Liver (tissue), 9 donors: ENCODE measurements around the gene NDUFS5. TPM values are rescaled to one million over a fixed set of nuclear protein-coding genes. Genes with fewer than 3 reads are reported as not detected.

Experiments
- DNase-seq: peaks from one replicate; pipeline ENCODE4 v3.0.0-alpha.2; 2017; ENCODE audit warnings: low spot score
- H3K27ac ChIP-seq, 2 donors: one replicate each; pipeline ENCODE4 v1.7.0; 2013; ENCODE audit warnings: inconsistent platforms in 2 of 2, low read length in 2 of 2, control low read depth in 1 of 2, low read depth in 1 of 2, mild to moderate bottlenecking in 1 of 2
- H3K27me3 ChIP-seq, 4 donors: one replicate each; pipeline versions ENCODE4 v1.6.1 to v1.7.0; 2013; ENCODE audit warnings: low read length in 3 of 4, inconsistent platforms in 1 of 4, mild to moderate bottlenecking in 1 of 4, moderate library complexity in 1 of 4; ENCODE audit not compliant: control insufficient read depth in 4 of 4, insufficient read depth in 4 of 4
- H3K36me3 ChIP-seq, 4 donors: one replicate each; pipeline versions ENCODE4 v1.6.1 to v1.7.0; 2013; ENCODE audit warnings: low read length in 3 of 4, mild to moderate bottlenecking in 3 of 4, low read depth in 1 of 4, moderate library complexity in 1 of 4; ENCODE audit not compliant: control insufficient read depth in 4 of 4, insufficient read depth in 3 of 4
- H3K4me1 ChIP-seq, 4 donors: one replicate each; pipeline versions ENCODE4 v1.6.1 to v1.7.0; 2013; ENCODE audit warnings: low read length in 3 of 4, mild to moderate bottlenecking in 3 of 4, moderate library complexity in 1 of 4; ENCODE audit not compliant: control insufficient read depth in 4 of 4, insufficient read depth in 4 of 4
- H3K4me3 ChIP-seq, 3 donors: one replicate each; pipeline versions ENCODE4 v1.6.1 to v1.7.0; 2013; ENCODE audit warnings: low read length in 3 of 3, control low read depth in 1 of 3, low read depth in 1 of 3, mild to moderate bottlenecking in 1 of 3
- H3K9ac ChIP-seq, 2 donors: one replicate each; pipeline ENCODE4 v1.7.0; 2013; ENCODE audit warnings: low read length in 2 of 2, mild to moderate bottlenecking in 2 of 2, moderate library complexity in 2 of 2, control low read depth in 1 of 2, low read depth in 1 of 2
- H3K9me3 ChIP-seq, 4 donors: one replicate each; pipeline versions ENCODE4 v1.6.1 to v1.7.0; 2013; ENCODE audit warnings: low read length in 3 of 4; ENCODE audit not compliant: control insufficient read depth in 4 of 4
- EGR1 ChIP-seq, 2 donors: IDR thresholded peaks; 2 replicates each; pipeline ENCODE4 v1.6.1; 2016 to 2018; ENCODE audit warnings: antibody characterized with exemption in 2 of 2, low read depth in 2 of 2
- FOXA1 ChIP-seq: IDR thresholded peaks from 2 replicates; pipeline ENCODE4 v1.6.1; 2016; ENCODE audit warnings: antibody characterized with exemption
- FOXA2 ChIP-seq: IDR thresholded peaks from 2 replicates; pipeline ENCODE4 v1.6.1; 2016; ENCODE audit warnings: antibody characterized with exemption
- GABPA ChIP-seq, 2 donors: IDR thresholded peaks in 1 of 2; conservative IDR thresholded peaks in 1 of 2; 2 replicates each; pipeline ENCODE4 v1.6.1; 2016; ENCODE audit warnings: antibody characterized with exemption in 2 of 2, mild to moderate bottlenecking in 1 of 2, moderate library complexity in 1 of 2
- HNF4A ChIP-seq, 2 donors: conservative IDR thresholded peaks; 2 replicates each; pipeline ENCODE4 v1.6.1; 2016; ENCODE audit warnings: antibody characterized with exemption in 2 of 2, mild to moderate bottlenecking in 2 of 2
- HNF4G ChIP-seq: IDR thresholded peaks from 2 replicates; pipeline ENCODE4 v1.6.1; 2016; ENCODE audit warnings: antibody characterized with exemption
- JUND ChIP-seq, 2 donors: IDR thresholded peaks; 2 replicates each; pipeline ENCODE4 v1.6.1; 2016; ENCODE audit warnings: antibody characterized with exemption in 2 of 2
- MAX ChIP-seq: IDR thresholded peaks from 2 replicates; pipeline ENCODE4 v1.6.1; 2016; ENCODE audit warnings: antibody characterized with exemption
- NR2F2 ChIP-seq: IDR thresholded peaks from 2 replicates; pipeline ENCODE4 v1.6.1; 2016; ENCODE audit warnings: antibody characterized with exemption
- RAD21 ChIP-seq, 2 donors: IDR thresholded peaks; 2 replicates each; pipeline ENCODE4 v1.6.1; 2016; ENCODE audit warnings: antibody characterized with exemption in 2 of 2, mild to moderate bottlenecking in 2 of 2
- REST ChIP-seq: IDR thresholded peaks from 2 replicates; pipeline ENCODE4 v1.6.1; 2016; ENCODE audit warnings: antibody characterized with exemption, mild to moderate bottlenecking
- RXRA ChIP-seq, 2 donors: IDR thresholded peaks; 2 replicates each; pipeline ENCODE4 v1.6.1; 2017 to 2018; ENCODE audit warnings: antibody characterized with exemption in 2 of 2, mild to moderate bottlenecking in 1 of 2
- SP1 ChIP-seq: IDR thresholded peaks from 2 replicates; pipeline ENCODE4 v1.6.1; 2018; ENCODE audit warnings: antibody characterized with exemption, mild to moderate bottlenecking
- TAF1 ChIP-seq: conservative IDR thresholded peaks from 2 replicates; pipeline ENCODE4 v1.6.1; 2016; ENCODE audit warnings: antibody characterized with exemption, mild to moderate bottlenecking
- YY1 ChIP-seq: IDR thresholded peaks from 2 replicates; pipeline ENCODE4 v1.6.1; 2016; ENCODE audit warnings: antibody characterized with exemption, mild to moderate bottlenecking
- ZBTB33 ChIP-seq: IDR thresholded peaks from 2 replicates; pipeline ENCODE4 v1.6.1; 2016; ENCODE audit warnings: antibody characterized with exemption
- WGBS: extraction: QIAGEN DNeasy Blood & Tissue Kit; methylation state at CpG from one replicate; pipeline ENCODE4 v1.1.7; 2013; 5-methylcytosine and 5-hydroxymethylcytosine counted together
- polyA plus RNA-seq, 2 donors: library from polyadenylated mRNA; stranded (reverse) in 1 of 2; unstranded in 1 of 2; fragments of 200-250 nt in 1 of 2; fragments of >200 nt in 1 of 2; fragmentation: Nextera tagmentation in 1 of 2; extraction: Ambion mirVana in 1 of 2; gene quantifications; one replicate each; pipeline versions ENCODE4 v1.2.1 to v1.2.3, GENCODE V29; 2013 to 2015
- total RNA-seq, 2 donors: library from RNA; depleted of rRNA; stranded (reverse); fragments of >200 nt; gene quantifications; one replicate each; pipeline ENCODE4 v1.2.3, GENCODE V29; 2014
- TF ChIP-seq, protein P1 (sequence below): fragments of 150-350 bp; IDR thresholded peaks from 2 replicates; pipeline ENCODE4 v1.5.1; 2017; ENCODE audit warnings: improper control_type of control experiment, low read depth, low read length; ENCODE audit not compliant: missing input control
- TF ChIP-seq, protein P2 (sequence below): IDR thresholded peaks from 2 replicates; pipeline ENCODE4 v1.6.1; 2016; ENCODE audit warnings: antibody characterized with exemption
- donor health status: healthy.
- donor health status: healthy.
- donor health status: healthy.
- donor health status: healthy.
- donor health status: healthy.

The NDUFS5 gene
- total and polyA plus RNA-seq, 4 donors: 193 to 308 (median 236) TPM

GRCh38 chr1:39036678-39037077 lies 10.5 kb downstream of the NDUFS5 start:
- Histone ChIP-seq H3K9ac (no peak overlapping the region), H3K4me3 (no peak overlapping the region), H3K27me3 (no peaks in the 10 kb centered on the region), H3K9me3 (no peaks in the 10 kb centered on the region), H3K27ac (no peak overlapping the region), H3K36me3 (peaks cover 9 to 46% (median 29%) of the 10 kb centered on the region in 4 donors), H3K4me1 (no peaks in the 10 kb centered on the region)
- TF ChIP-seq, protein P1, sequence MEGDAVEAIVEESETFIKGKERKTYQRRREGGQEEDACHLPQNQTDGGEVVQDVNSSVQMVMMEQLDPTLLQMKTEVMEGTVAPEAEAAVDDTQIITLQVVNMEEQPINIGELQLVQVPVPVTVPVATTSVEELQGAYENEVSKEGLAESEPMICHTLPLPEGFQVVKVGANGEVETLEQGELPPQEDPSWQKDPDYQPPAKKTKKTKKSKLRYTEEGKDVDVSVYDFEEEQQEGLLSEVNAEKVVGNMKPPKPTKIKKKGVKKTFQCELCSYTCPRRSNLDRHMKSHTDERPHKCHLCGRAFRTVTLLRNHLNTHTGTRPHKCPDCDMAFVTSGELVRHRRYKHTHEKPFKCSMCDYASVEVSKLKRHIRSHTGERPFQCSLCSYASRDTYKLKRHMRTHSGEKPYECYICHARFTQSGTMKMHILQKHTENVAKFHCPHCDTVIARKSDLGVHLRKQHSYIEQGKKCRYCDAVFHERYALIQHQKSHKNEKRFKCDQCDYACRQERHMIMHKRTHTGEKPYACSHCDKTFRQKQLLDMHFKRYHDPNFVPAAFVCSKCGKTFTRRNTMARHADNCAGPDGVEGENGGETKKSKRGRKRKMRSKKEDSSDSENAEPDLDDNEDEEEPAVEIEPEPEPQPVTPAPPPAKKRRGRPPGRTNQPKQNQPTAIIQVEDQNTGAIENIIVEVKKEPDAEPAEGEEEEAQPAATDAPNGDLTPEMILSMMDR: no peak
- TF ChIP-seq, protein P2, sequence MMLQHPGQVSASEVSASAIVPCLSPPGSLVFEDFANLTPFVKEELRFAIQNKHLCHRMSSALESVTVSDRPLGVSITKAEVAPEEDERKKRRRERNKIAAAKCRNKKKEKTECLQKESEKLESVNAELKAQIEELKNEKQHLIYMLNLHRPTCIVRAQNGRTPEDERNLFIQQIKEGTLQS: no peak
- TF ChIP-seq EGR1 (IDR thresholded peaks at IDR 0.05; ENCODE audit: low read depth in 2 of 2) (no peak), ZBTB33 (no peak), FOXA2 (no peak), HNF4G (no peak), YY1 (no peak), SP1 (no peak), TAF1 (no peak), GABPA (IDR thresholded peaks at IDR 0.05 in 1 of 2, conservative IDR thresholded peaks at IDR 0.05 in 1 of 2) (no peak), HNF4A (conservative IDR thresholded peaks at IDR 0.05) (no peak), RXRA (IDR thresholded peaks at IDR 0.05) (no peak), NR2F2 (no peak), JUND (IDR thresholded peaks at IDR 0.05) (no peak), REST (no peak), RAD21 (IDR thresholded peaks at IDR 0.05) (no peak), MAX (no peak)
- no peak for DNase-seq
- WGBS: 82% methylated on average over 5 of the region's 5 CpGs

GRCh38 chr1:39043513-39043912 lies 17.4 kb downstream of the NDUFS5 start:
- no peaks in the 10 kb centered on the region for H3K27me3 ChIP-seq
- peaks cover 2 to 29% (median 12%) of the 10 kb centered on the region in 4 donors for H3K36me3 ChIP-seq
- no peak overlapping the region for H3K9ac ChIP-seq
- DNase-seq: no peak
- no peak overlapping the region for H3K27ac ChIP-seq
- no peak overlapping the region for H3K4me3 ChIP-seq
- no peaks in the 10 kb centered on the region for H3K9me3 ChIP-seq
- H3K4me1 ChIP-seq: no peaks in the 10 kb centered on the region
- WGBS: 88% methylated on average over 3 of the region's 3 CpGs
- TF ChIP-seq REST: no peak
- TF ChIP-seq MAX: no peak
- TF ChIP-seq FOXA2: no peak
- no peak for TF ChIP-seq RXRA (IDR thresholded peaks at IDR 0.05)
- TF ChIP-seq GABPA (IDR thresholded peaks at IDR 0.05 in 1 of 2, conservative IDR thresholded peaks at IDR 0.05 in 1 of 2): no peak
- TF ChIP-seq, protein P2: no peak
- TF ChIP-seq YY1: no peak
- no peak for TF ChIP-seq FOXA1
- TF ChIP-seq HNF4A (conservative IDR thresholded peaks at IDR 0.05): no peak
- TF ChIP-seq, protein P1: no peak
